UCSD-AML1 (cell line): ENCODE data around the gene PIK3R1.

Source experiments
- DNase-seq: peaks from one replicate; lab custom pipeline; 2025; ENCODE audit not compliant: unreplicated experiment; lab: John Stamatoyannopoulos, UW

The PIK3R1 gene

GRCh38 chr5:68292316-68292715, 76.8 kb downstream of the PIK3R1 start:
- no peak for DNase-seq

DNA sequence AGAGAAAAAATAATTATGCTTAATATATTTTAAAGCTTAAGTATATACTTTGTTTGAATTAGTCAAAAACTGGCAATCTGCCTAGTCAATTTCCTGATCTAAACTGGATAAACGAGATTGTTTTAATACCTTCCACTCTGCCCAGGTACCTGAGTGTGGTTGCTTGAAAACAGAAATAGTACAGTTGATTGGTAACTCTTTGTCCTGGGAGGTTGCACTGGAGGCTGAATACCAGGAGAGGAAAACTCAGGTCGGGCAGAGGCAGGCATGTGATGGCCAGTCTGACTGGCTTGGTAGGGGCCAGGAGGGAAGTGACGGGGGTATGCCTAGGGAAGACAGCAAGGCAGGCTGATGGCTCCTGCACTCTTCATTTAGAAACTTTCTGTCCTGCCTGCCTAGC, 80.2 kb downstream of the PIK3R1 start:
- DNase-seq: no peak

- no peak for DNase-seq
Observed at GRCh38 chr5:68296895-68297294, 81.3 kb downstream of the PIK3R1 start.

DNA sequence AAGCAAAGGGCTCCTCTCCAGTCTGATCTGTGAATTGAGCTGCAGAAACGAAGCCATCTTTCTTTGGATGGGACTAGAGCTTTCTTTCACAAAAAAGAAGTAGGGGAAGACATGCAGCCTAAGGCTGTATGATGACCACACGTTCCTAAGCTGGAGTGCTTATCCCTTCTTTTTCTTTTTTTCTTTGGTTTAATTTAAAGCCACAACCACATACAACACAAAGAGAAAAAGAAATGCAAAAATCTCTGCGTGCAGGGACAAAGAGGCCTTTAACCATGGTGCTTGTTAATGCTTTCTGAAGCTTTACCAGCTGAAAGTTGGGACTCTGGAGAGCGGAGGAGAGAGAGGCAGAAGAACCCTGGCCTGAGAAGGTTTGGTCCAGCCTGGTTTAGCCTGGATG, 82.1 kb downstream of the PIK3R1 start:
- no peak for DNase-seq

GRCh38 chr5:68298479-68298878, 82.9 kb downstream of the PIK3R1 start:
- no peak for DNase-seq

DNA sequence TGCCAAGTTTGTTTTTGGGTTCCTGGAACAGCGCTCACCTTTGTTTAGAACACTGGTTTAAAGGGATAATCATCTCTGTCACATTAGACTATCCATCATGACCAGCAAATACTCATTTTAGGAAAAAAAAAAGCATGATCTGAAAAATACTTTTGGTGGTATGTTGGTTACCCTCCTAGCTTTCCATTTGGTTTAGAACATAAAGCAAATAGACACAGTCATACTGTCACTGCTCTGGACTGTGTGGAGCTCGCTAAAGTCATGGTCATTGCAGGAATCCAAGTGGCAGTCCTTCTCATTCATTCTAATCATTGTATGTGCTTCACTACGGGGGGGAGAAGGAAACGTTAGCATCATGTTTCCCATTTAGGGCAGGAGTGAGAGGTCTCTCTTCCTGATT, 83.5 kb downstream of the PIK3R1 start:
- DNase-seq: no peak

DNA sequence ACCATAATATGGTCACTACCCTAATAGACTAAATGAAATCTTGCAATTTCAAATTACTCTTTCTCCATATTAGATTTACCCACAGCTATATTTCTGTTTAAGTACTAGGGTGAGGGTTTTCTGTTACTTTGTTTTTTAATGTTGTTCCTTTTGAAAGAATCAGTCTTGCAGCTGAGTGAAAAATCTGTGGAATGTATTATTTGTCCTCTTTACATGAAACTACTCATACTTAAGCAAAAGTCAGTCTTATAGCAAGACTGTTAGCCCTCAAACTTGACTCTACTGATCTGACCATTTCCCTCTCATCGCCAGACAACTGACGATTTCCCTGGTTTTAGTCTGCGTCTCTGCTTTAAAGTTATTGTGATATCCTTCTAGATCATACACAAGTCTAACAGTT, 84.0 kb downstream of the PIK3R1 start:
- no peak for DNase-seq

GRCh38 chr5:68303038-68303738, 87.6 kb downstream of the PIK3R1 start:
- no peak for DNase-seq

DNA sequence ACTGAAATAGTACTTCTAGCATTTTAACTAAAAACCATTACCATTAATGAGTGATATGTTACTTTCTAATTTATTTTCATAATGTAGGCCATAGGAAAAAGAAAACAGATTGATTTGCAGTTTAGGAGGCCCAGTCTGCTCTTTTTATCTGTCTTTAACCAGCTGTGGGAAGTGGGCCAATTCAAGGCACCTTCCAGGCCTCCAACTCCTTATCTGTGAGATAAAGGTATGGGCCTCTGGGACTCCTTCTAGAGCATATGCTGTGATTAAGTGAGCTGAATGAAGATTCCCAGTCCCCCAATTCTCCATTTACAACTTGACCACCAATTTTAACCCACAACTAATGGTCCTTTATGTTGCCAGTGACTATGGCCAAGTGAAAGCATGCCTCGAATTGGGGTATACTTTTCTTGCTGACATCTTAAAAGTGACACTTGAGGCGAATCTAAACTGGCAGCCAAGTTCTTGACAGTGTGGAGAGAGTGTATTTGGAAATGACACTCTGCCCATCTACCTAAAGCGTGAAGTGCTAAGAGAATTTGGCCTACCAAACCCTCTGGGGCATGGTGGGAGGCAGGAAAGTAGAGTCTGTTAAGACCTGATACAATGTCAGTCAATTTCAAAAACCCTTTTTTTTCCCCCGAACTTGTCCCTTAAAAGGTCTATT, 88.3 kb downstream of the PIK3R1 start:
- DNase-seq: no peak

DNA sequence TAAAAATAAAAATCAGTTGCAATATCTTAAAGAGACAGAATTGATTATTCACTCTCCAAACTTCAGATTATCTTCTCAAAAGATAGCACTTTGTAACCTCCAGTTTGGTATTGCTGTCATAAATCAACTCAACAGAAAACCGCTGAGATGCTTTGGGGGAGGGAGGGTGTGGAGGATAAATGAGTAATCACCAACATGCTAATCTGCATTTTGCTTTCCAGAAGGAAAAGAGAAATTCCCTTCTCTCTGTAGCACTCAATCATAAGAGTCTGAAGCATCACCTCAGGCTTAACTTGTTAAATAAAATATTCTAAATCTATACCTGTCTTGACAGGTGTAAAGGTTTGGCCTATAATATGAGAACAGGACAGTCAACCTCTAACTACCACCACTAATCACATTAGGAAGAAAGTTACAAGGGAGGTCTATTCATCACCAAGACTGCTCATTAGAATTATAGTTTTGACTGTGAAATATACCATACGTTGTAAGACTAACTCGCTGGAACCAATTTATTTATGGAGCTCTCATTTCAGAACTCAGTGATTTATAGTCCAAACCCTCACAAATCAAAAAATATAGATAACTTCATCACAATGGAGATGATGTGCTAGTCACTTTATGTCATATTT, 89.0 kb downstream of the PIK3R1 start:
- no peak for DNase-seq

- no peak for DNase-seq
Observed at GRCh38 chr5:68305223-68305870, 89.8 kb downstream of the PIK3R1 start.

GRCh38 chr5:68306361-68307014, 90.9 kb downstream of the PIK3R1 start:
- DNase-seq: no peak

DNA sequence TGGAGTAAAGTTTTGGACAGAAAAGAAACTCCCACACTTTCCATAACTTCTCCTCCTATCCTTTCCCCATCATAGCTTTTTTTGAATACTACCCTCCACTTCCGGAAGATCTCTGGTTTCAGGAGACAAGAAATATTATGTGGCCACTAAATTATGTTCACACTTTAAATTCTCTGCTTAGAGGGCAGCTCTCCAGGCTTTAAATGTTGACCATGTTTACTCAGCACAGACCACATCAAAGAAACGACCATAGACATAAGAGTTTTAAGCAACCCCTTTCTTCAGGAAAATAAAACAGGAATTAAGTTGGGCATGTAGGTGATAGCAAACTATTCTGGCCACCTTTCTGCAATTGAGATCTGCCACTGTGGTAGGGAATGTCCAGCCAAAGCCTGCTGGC, 97.8 kb downstream of the PIK3R1 start:
- no peak for DNase-seq

- no peak for DNase-seq
Observed at GRCh38 chr5:68314465-68314864, 98.9 kb downstream of the PIK3R1 start.

DNA sequence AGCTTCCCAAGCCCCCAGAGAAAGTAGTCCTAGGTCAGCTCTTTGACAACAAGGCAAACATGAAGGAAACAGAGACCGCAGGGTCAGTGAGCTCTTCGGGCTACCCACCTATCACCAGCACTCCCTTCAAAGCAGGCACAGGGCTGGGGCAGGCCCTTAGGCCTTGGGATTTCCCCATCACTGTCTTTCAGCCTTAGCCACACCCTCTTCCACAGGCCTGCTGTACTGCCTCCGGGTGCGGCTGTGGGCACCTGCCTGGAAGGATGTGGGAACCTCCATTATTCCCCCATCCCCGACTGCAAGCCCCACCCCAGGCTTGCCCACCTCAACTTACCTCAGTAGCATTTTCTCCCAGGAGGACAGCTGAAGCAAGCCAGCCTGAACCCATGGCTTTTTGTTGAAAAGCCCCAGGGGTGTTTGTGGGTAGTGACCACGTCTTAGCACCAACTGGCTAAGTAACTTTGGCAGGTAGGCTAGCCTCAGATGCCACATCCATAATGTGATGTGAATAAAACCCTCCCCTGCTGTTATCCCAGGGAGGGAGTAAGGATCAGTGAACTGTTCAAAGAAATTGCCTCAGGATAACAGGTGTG, 100.2 kb downstream of the PIK3R1 start:
- peak; percentile 28 for DNase-seq

GRCh38 chr5:68316469-68316868, 100.9 kb downstream of the PIK3R1 start:
- DNase-seq: no peak

DNA sequence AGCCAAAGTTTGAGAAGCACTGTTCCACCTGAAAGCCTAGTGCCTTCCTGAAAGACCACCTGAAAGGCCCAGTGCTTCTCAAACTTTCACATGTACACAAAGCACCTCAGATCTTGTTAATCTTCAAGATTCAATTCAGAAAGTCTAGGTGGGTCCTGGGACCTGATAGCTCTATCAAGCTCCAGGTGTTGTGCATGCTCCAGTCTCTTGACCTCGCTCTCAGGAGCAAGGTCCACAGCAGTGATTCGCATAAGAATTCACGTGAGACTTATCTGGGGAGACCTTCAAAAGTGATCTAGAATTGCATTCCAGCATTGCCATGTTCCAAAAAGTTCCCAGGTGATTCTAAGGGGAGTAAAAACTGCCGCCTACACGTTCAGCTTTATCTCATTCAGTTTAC, 102.1 kb downstream of the PIK3R1 start:
- DNase-seq: no peak

GRCh38 chr5:68318955-68319705, 103.6 kb downstream of the PIK3R1 start:
- no peak for DNase-seq

DNA sequence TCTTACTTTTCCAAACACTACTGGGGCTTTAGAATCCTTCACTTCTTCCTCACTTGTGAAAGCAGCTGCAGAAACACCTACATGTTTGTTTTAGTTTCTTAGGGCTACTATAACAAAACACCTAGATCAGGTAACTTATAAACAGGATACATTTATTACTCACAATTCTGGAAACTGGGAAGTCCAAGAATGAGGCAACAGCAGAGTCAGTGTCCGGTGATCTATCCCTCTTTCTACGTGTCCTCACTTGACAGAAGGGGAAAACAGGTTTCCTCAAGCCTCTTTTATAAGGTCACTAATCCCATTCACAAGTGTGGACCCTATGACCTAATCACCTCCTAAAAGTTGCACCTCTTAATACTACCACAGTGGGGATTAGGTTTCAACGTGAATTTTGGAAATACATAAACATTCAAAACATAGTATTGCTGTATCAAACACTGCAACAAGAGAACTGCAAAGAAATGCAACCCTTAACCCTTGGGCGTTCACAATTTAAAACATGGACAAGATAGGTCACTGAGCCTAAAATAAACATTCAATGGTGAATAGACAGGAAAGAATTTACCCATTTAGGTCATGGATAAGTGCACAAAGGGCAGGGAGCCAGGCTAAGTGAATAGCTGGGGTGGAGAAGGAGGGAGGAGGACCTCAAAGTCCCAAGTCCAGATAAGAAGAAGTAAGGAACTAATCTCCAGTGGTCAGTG, 104.3 kb downstream of the PIK3R1 start:
- no peak for DNase-seq
